H9 (cell line): ENCODE results near the gene CYREN. TPM values are rescaled to one million over a fixed set of nuclear protein-coding genes. Genes with fewer than 3 reads are reported as not detected.

Experiments used
- DNase-seq: peaks from one replicate; pipeline ENCODE4 v3.0.0-alpha.2; 2017
- H2AFZ ChIP-seq: one replicate; pipeline ENCODE4 v1.6.1; 2013; ENCODE audit warnings: mild to moderate bottlenecking, low read length, control low read depth, moderate library complexity
- H2AK5ac ChIP-seq: 2 replicates; pipeline ENCODE4 v1.6.1; 2013; ENCODE audit warnings: low read length, control low read depth, mixed read lengths; ENCODE audit not compliant: insufficient read length
- H2BK120ac ChIP-seq: one replicate; pipeline ENCODE4 v1.6.1; 2013; ENCODE audit warnings: low read depth, mild to moderate bottlenecking, low read length, control low read depth, inconsistent platforms; ENCODE audit not compliant: poor library complexity, severe bottlenecking
- H2BK12ac ChIP-seq: 2 replicates; pipeline ENCODE4 v1.6.1; 2013; ENCODE audit warnings: low read length, control low read depth, mixed read lengths, low read depth; ENCODE audit not compliant: insufficient read length
- H2BK15ac ChIP-seq: 2 replicates; pipeline ENCODE4 v1.6.1; 2013; ENCODE audit warnings: low read depth, low read length, control low read depth
- H2BK20ac ChIP-seq: one replicate; pipeline ENCODE4 v1.6.1; 2013; ENCODE audit warnings: low read depth, mild to moderate bottlenecking, low read length, control low read depth, inconsistent platforms; ENCODE audit not compliant: poor library complexity, severe bottlenecking
- H2BK5ac ChIP-seq: 2 replicates; pipeline ENCODE4 v1.6.1; 2013; ENCODE audit warnings: low read length, control low read depth, mixed read lengths; ENCODE audit not compliant: insufficient read length
- H3K14ac ChIP-seq: 2 replicates; pipeline ENCODE4 v1.6.1; 2013; ENCODE audit warnings: low read length, control low read depth; ENCODE audit not compliant: insufficient read depth
- H3K18ac ChIP-seq: 2 replicates; pipeline ENCODE4 v1.6.1; 2013; ENCODE audit warnings: low read depth, mild to moderate bottlenecking, mixed read lengths, low read length, control low read depth; ENCODE audit not compliant: insufficient read length
- H3K23ac ChIP-seq: 2 replicates; pipeline ENCODE4 v1.6.1; 2013; ENCODE audit warnings: low read length, control low read depth, mixed read lengths, low read depth; ENCODE audit not compliant: insufficient read length
- H3K23me2 ChIP-seq: 2 replicates; pipeline ENCODE4 v1.6.1; 2013; ENCODE audit warnings: low read depth, mild to moderate bottlenecking, mixed read lengths, low read length, control low read depth; ENCODE audit not compliant: insufficient read length, poor library complexity, severe bottlenecking
- H3K27ac ChIP-seq: 2 replicates; pipeline ENCODE4 v1.5.1; 2013; ENCODE audit warnings: low read length, control low read depth, mixed read lengths, low read depth; ENCODE audit not compliant: insufficient read length
- H3K27me3 ChIP-seq: 2 replicates; pipeline ENCODE4 v1.6.1; 2013; ENCODE audit warnings: low read length, control low read depth, inconsistent platforms; ENCODE audit not compliant: insufficient read depth
- H3K4ac ChIP-seq: 2 replicates; pipeline ENCODE4 v1.6.1; 2013; ENCODE audit warnings: low read depth, mild to moderate bottlenecking, control low read depth, inconsistent platforms, low read length, moderate library complexity
- H3K4me1 ChIP-seq: 2 replicates; pipeline ENCODE4 v1.6.1; 2013; ENCODE audit warnings: low read length, control low read depth, inconsistent platforms; ENCODE audit not compliant: insufficient read depth
- H3K4me2 ChIP-seq: 2 replicates; pipeline ENCODE4 v1.6.1; 2013; ENCODE audit warnings: low read length, control low read depth, mixed read lengths; ENCODE audit not compliant: insufficient read length, insufficient read depth
- H3K56ac ChIP-seq: 2 replicates; pipeline ENCODE4 v1.6.1; 2013; ENCODE audit warnings: low read depth, mild to moderate bottlenecking, mixed read lengths, low read length, control low read depth; ENCODE audit not compliant: insufficient read length
- H3K79me1 ChIP-seq: 2 replicates; pipeline ENCODE4 v1.6.1; 2013; ENCODE audit warnings: low read depth, mild to moderate bottlenecking, moderate library complexity, low read length, control low read depth, inconsistent platforms; ENCODE audit not compliant: insufficient read depth, poor library complexity, severe bottlenecking
- H3K79me2 ChIP-seq: 2 replicates; pipeline ENCODE4 v1.6.1; 2013; ENCODE audit warnings: low read length, control low read depth, inconsistent platforms; ENCODE audit not compliant: insufficient read depth
- H3K9ac ChIP-seq: 2 replicates; pipeline ENCODE4 v1.6.1; 2013; ENCODE audit warnings: low read length, control low read depth, mixed read lengths; ENCODE audit not compliant: insufficient read length; ENCODE audit errors: extremely low read depth
- H3K9me3 ChIP-seq: one replicate; pipeline ENCODE4 v1.6.1; 2013; ENCODE audit warnings: low read depth, low read length, inconsistent platforms; ENCODE audit not compliant: control insufficient read depth
- H3T11ph ChIP-seq: one replicate; pipeline ENCODE4 v1.6.1; 2013; ENCODE audit warnings: mild to moderate bottlenecking, low read length, control low read depth, inconsistent platforms
- H4K20me1 ChIP-seq: one replicate; pipeline ENCODE4 v1.6.1; 2013; ENCODE audit not compliant: control insufficient read depth, insufficient read length, insufficient read depth
- H4K5ac ChIP-seq: 2 replicates; pipeline ENCODE4 v1.6.1; 2013; ENCODE audit warnings: low read depth, mild to moderate bottlenecking, mixed read lengths, low read length, control low read depth; ENCODE audit not compliant: insufficient read length
- H4K8ac ChIP-seq: replicated peaks from 2 replicates; pipeline ENCODE4 v1.6.1; 2013; ENCODE audit warnings: low read length, control low read depth, mixed read lengths, low read depth; ENCODE audit not compliant: insufficient read length
- H4K91ac ChIP-seq: 2 replicates; pipeline ENCODE4 v1.6.1; 2013; ENCODE audit warnings: low read depth, mild to moderate bottlenecking, moderate library complexity, mixed read lengths, low read length, control low read depth; ENCODE audit not compliant: insufficient read length
- H3K27ac Mint-ChIP-seq, 3 experiments: 2 replicates in 2 of 3; 3 replicates in 1 of 3; pipeline ENCODE4 v1.8.0; 2020 to 2021; ENCODE audit warnings: mixed read lengths in 3 of 3, mild to moderate bottlenecking in 1 of 3, moderate library complexity in 1 of 3
- H3K27me3 Mint-ChIP-seq: 2 replicates; pipeline ENCODE4 v1.8.0; 2021; ENCODE audit warnings: low read depth, mild to moderate bottlenecking, moderate library complexity, mixed read lengths
- H3K36me3 Mint-ChIP-seq, 3 experiments: 2 replicates in 2 of 3; 3 replicates in 1 of 3; pipeline ENCODE4 v1.8.0; 2020 to 2021; ENCODE audit warnings: low read depth in 3 of 3, mixed read lengths in 3 of 3; ENCODE audit not compliant: insufficient read depth in 1 of 3
- H3K4me1 Mint-ChIP-seq, 2 experiments: 2 replicates each; pipeline ENCODE4 v1.8.0; 2020; ENCODE audit warnings: mixed read lengths in 2 of 2
- H3K4me3 Mint-ChIP-seq, 2 experiments: 2 replicates in 1 of 2; 3 replicates in 1 of 2; pipeline ENCODE4 v1.8.0; 2020 to 2021; ENCODE audit warnings: mild to moderate bottlenecking in 2 of 2, mixed read lengths in 2 of 2, moderate library complexity in 1 of 2
- H3K9me3 Mint-ChIP-seq, 2 experiments: 2 replicates in 1 of 2; 3 replicates in 1 of 2; pipeline ENCODE4 v1.8.0; 2020; ENCODE audit warnings: mild to moderate bottlenecking in 2 of 2, mixed read lengths in 2 of 2, moderate library complexity in 1 of 2
- WGBS: extraction: QIAGEN DNeasy Blood & Tissue Kit; methylation state at CpG from one replicate; pipeline ENCODE4 v1.1.7; 2013; ENCODE audit warnings: missing lambda C conversion rate, low lambda C conversion rate, mixed read lengths; ENCODE audit not compliant: insufficient read length; ENCODE audit errors: extremely low coverage; 5-methylcytosine and 5-hydroxymethylcytosine counted together
- total RNA-seq: library from RNA; stranded (reverse); gene quantifications from 2 replicates; pipeline ENCODE4 v1.2.1, GENCODE V29; 2021
- TF ChIP-seq, protein P1 (sequence below): fragments of 200-600 bp; sonication (generic); conservative IDR thresholded peaks from 3 replicates; pipeline ENCODE4 v1.8.0; 2021; ENCODE audit warnings: antibody characterized with exemption, mild to moderate bottlenecking

The CYREN gene
- total RNA-seq, 1 experiment from 2014 or later, result 72.0 TPM

DNA sequence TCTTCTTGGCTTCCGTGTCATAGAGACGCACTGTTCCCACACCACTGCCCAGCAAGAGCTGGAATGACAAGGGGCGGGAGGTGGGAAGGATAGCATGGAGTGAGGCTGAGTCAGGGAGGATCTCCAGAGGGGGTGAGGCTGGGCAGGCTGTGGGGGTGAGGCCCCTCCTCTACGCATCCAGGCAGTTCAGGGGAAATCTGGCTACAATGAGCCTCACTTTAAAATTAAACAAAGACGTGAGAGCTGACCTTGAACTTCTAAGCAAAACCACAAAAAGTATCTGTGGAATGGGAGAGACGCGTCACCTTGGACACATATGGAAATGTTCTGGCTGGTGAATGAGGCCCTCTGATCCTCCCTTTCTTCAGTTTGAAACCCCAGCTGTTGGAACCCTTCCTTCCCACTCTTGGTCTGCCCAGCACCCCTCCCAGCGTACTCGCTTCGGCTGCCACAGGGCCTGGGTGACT, 23.1 kb upstream of the CYREN start:
- no peak overlapping the region for H3K18ac ChIP-seq
- Mint-ChIP-seq H3K9me3 (no peaks in the 10 kb centered on the region), H3K36me3 (peaks cover 6 to 53% (median 27%) of the 10 kb centered on the region in 3 experiments), H3K4me3 (no peak overlapping the region), H3K27ac (peak overlapping the region in 2 of 3 experiments; percentile 35 to 72; a peak in 3 of 7 replicates), H3K4me1 (no peaks in the 10 kb centered on the region), H3K27me3 (no peaks in the 10 kb centered on the region)
- H3K27ac ChIP-seq, result no peak overlapping the region
- H3K79me1 ChIP-seq, result no peaks in the 10 kb centered on the region
- no peak overlapping the region for H2BK20ac ChIP-seq
- no peak overlapping the region for H3K56ac ChIP-seq
- no CpG with 5 or more reads among the region's 10 CpGs for WGBS
- H3K4ac ChIP-seq, result no peak overlapping the region
- no peaks in the 10 kb centered on the region for H3K27me3 ChIP-seq
- no peak for DNase-seq
- no peak overlapping the region for H2BK5ac ChIP-seq
- no peak overlapping the region for H4K8ac ChIP-seq
- no peak overlapping the region for H3K4me2 ChIP-seq
- no peak overlapping the region for H3T11ph ChIP-seq
- H2BK15ac ChIP-seq, result no peak overlapping the region
- no peaks in the 10 kb centered on the region for H3K23me2 ChIP-seq
- H3K4me1 ChIP-seq, result no peaks in the 10 kb centered on the region
- TF ChIP-seq, protein P1, sequence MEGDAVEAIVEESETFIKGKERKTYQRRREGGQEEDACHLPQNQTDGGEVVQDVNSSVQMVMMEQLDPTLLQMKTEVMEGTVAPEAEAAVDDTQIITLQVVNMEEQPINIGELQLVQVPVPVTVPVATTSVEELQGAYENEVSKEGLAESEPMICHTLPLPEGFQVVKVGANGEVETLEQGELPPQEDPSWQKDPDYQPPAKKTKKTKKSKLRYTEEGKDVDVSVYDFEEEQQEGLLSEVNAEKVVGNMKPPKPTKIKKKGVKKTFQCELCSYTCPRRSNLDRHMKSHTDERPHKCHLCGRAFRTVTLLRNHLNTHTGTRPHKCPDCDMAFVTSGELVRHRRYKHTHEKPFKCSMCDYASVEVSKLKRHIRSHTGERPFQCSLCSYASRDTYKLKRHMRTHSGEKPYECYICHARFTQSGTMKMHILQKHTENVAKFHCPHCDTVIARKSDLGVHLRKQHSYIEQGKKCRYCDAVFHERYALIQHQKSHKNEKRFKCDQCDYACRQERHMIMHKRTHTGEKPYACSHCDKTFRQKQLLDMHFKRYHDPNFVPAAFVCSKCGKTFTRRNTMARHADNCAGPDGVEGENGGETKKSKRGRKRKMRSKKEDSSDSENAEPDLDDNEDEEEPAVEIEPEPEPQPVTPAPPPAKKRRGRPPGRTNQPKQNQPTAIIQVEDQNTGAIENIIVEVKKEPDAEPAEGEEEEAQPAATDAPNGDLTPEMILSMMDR, result no peak
- H3K9ac ChIP-seq, result no peak overlapping the region
- no peak overlapping the region for H2BK120ac ChIP-seq
- no peaks in the 10 kb centered on the region for H4K20me1 ChIP-seq
- H3K9me3 ChIP-seq, result no peaks in the 10 kb centered on the region
- H3K14ac ChIP-seq, result no peak overlapping the region
- no peak overlapping the region for H3K23ac ChIP-seq
- H2BK12ac ChIP-seq, result no peak overlapping the region
- no peak overlapping the region for H4K91ac ChIP-seq
- no peak overlapping the region for H2AFZ ChIP-seq
- no peak overlapping the region for H2AK5ac ChIP-seq
- H3K79me2 ChIP-seq, result no peaks in the 10 kb centered on the region
- H4K5ac ChIP-seq, result no peak overlapping the region
